NCI-H1694 (cell line): Measurements from ENCODE around the gene DNAH11.

ENCODE experiments used
- DNase-seq: peaks from one replicate; lab custom pipeline; 2025; lab: John Stamatoyannopoulos, UW

Gene DNAH11

GRCh38 chr7:21886396-21886795 is 343.6 kb downstream of the DNAH11 start:
- DNase-seq, result no peak

GRCh38 chr7:21887353-21887752 is 344.5 kb downstream of the DNAH11 start:
- DNase-seq, result no peak

- DNase-seq, result no peak
Observed at GRCh38 chr7:21887779-21888178, 344.9 kb downstream of the DNAH11 start.

- DNase-seq, result no peak
Observed at GRCh38 chr7:21891291-21891690, 348.5 kb downstream of the DNAH11 start.

GRCh38 chr7:21893401-21893800 is 350.6 kb downstream of the DNAH11 start:
- DNase-seq, result no peak

- no peak for DNase-seq
Observed at GRCh38 chr7:21898265-21898930, 355.6 kb downstream of the DNAH11 start.

GRCh38 chr7:21902240-21902639 is 359.4 kb downstream of the DNAH11 start:
- no peak for DNase-seq

- no peak for DNase-seq
Observed at GRCh38 chr7:21903020-21903786, 360.4 kb downstream of the DNAH11 start.

- no peak for DNase-seq
Observed at GRCh38 chr7:21908746-21909145, 365.9 kb downstream of the DNAH11 start.

GRCh38 chr7:21910253-21910652 is 367.4 kb downstream of the DNAH11 start:
- no peak for DNase-seq

GRCh38 chr7:21911341-21911875 is 368.6 kb downstream of the DNAH11 start:
- DNase-seq, result no peak

- DNase-seq, result no peak
Observed at GRCh38 chr7:21912305-21912704, 369.5 kb downstream of the DNAH11 start.

GRCh38 chr7:21912931-21913780 is 370.3 kb downstream of the DNAH11 start:
- no peak for DNase-seq

- no peak for DNase-seq
Observed at GRCh38 chr7:21914671-21915070, 371.8 kb downstream of the DNAH11 start.

GRCh38 chr7:21915140-21915539 is 372.3 kb downstream of the DNAH11 start:
- no peak for DNase-seq

- no peak for DNase-seq
Observed at GRCh38 chr7:21916176-21916575, 373.3 kb downstream of the DNAH11 start.

- no peak for DNase-seq
Observed at GRCh38 chr7:21916629-21917028, 373.8 kb downstream of the DNAH11 start.

- DNase-seq, result no peak
Observed at GRCh38 chr7:21918216-21918615, 375.4 kb downstream of the DNAH11 start.

GRCh38 chr7:21920936-21921335 is 378.1 kb downstream of the DNAH11 start:
- DNase-seq, result no peak

GRCh38 chr7:21922605-21923004 is 379.8 kb downstream of the DNAH11 start:
- no peak for DNase-seq

- DNase-seq, result no peak
Observed at GRCh38 chr7:21923658-21924057, 380.8 kb downstream of the DNAH11 start.

- no peak for DNase-seq
Observed at GRCh38 chr7:21926448-21926847, 383.6 kb downstream of the DNAH11 start.
